ENCODE measurements around the gene ZAP70.

ZAP70 gene

DNA sequence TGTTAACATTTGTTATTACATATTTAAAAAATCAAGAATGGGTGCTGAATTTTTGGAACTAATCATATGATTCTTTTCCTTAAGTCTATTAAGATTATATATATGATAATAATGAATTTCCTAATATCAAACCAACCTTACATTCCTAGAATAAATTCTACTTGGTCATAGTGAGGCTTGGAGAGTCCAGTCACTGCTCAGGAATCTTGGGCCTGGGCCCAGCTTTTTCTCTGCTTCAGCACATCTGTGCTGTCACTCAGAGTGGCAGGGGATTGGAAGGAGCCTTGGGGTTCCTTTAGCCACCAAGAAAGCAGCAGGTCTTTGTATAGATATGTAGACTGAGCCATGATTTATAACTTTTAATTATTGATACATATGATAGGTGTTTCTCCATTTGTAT is 19.9 kb upstream of the ZAP70 start:
- Histone ChIP-seq H3K9ac (no peak overlapping the region), H3K27ac (no peak overlapping the region), H3K4me2 (no peak overlapping the region), H4K20me1 (no peaks in the 10 kb centered on the region), H3K27me3 (no peaks in the 10 kb centered on the region), H3K4me1 (peaks cover 12 to 19% (median 15%) of the 10 kb centered on the region in 10 experiments; a peak in 18 of 20 replicates), H3K36me3 (no peaks in the 10 kb centered on the region), H3K9me3 (replicated peaks in 1 of 11) (no peaks in the 10 kb centered on the region), H3K4me3 (no peak overlapping the region)
- no peak for TF ChIP-seq Cebpa-rat (IDR thresholded peaks at IDR 0.05)

DNA sequence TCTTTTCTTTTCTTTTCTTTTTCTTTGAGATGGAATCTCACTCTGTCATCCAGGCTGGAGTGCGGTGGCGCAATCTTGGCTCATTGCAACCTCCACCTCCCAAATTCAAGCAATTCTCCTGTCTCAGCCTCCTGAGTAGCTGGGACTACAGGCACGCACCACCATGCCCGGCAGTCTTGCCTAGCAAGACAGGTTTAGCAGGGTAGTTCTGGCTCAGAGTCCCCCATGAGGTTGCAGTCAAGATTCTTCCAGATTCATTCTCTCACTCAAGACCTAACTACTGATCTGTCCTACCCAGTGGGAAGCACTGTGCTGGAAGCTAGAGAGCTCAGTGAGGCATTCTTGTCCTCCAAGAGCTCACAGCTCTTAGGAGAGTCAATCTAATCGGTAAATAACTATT is 17.6 kb upstream of the ZAP70 start:
- no peak for TF ChIP-seq Cebpa-rat (IDR thresholded peaks at IDR 0.05)
- H3K9me3 ChIP-seq (replicated peaks in 1 of 11) = no peaks in the 10 kb centered on the region
- peaks cover 17 to 33% (median 28%) of the 10 kb centered on the region in 10 experiments for H3K4me1 ChIP-seq
- no peaks in the 10 kb centered on the region for H4K20me1 ChIP-seq
- H3K4me3 ChIP-seq = no peak overlapping the region
- H3K27ac ChIP-seq = no peak overlapping the region
- no peak overlapping the region for H3K4me2 ChIP-seq
- no peaks in the 10 kb centered on the region for H3K27me3 ChIP-seq
- H3K9ac ChIP-seq = no peak overlapping the region; a peak in 1 of 22 replicates
- H3K36me3 ChIP-seq = no peaks in the 10 kb centered on the region

DNA sequence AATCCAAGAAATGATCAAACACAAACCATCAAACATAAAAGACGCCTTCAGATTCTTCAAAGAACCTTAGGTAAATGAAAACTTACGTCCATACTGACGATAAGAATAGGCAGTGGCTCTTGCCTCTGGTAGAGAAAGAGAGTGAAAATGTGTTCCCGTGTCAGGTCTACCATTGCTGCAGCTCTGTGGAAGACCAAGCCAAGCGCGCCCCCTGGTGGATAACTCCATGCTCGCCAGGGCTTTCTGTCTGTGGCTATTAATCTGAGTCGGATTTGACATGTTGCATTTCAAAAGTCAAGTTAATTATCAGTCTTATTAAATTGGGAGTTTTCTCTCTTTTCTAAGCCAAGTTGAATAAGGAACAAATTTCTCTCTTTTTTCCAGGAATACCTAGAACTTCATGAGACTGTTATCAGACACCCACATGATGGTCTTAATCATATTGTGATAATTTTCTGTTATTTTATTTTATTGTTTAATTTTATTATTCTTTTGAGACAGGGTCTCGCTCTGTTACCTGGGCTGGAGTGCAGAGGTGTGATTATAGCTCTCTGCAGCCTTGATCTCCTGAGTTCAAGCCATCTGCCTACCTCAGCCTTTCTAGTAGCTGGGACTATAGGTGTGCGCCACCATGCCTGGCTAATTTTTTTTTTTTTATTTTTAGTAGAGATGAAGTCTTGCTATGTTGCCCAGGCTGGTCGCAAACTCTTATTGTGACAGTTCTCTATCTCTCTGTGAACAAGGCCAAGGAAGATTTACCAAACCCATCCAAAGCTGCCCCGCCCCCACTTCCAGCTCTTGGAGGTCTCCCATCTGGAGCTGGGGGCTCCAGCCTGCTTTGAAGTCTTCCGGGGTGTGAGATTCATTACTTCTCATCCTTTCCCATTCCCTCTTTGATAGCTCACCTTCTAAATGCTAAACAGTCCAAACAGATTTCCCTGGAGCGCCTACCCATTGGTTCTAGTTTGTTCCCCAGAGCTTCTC is 15.8 kb upstream of the ZAP70 start:
- Histone ChIP-seq H4K20me1 (no peaks in the 10 kb centered on the region), H3K9me3 (replicated peaks in 1 of 11) (no peaks in the 10 kb centered on the region), H3K36me3 (no peaks in the 10 kb centered on the region), H3K4me3 (peak overlapping the region in 1 of 10 experiments; percentile 21; a peak in 2 of 20 replicates), H3K27me3 (no peaks in the 10 kb centered on the region), H3K27ac (no peak overlapping the region), H3K9ac (peak overlapping the region in 2 of 11 experiments; percentile 15 to 16; a peak in 1 of 22 replicates), H3K4me1 (peaks cover 21 to 44% (median 38%) of the 10 kb centered on the region in 10 experiments), H3K4me2 (peak overlapping the region; percentile 5 to 73 (median 40); a peak in 20 of 22 replicates)
- no peak for TF ChIP-seq Cebpa-rat (IDR thresholded peaks at IDR 0.05)

DNA sequence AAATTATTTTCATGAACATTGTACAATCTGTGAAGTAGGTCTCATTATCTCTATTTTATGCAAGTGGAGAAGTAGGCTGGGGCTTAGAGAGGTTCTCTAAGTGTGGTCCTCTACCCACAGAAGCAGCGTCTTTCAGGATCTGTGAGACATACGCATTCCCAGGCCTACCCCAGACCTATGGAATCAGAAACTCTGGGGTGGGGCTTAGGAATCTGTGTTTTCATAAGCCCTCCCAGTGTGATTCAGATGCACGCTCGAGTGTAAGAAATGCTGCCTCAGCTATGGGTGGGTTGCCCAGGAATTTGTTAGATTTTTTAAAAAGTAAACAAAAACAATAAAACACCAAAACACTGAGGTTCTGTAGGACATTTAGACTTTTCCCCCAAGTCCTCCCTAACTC is 14.8 kb upstream of the ZAP70 start:
- Histone ChIP-seq H4K20me1 (no peaks in the 10 kb centered on the region), H3K4me2 (no peak overlapping the region), H3K4me1 (peaks cover 24 to 54% (median 48%) of the 10 kb centered on the region in 10 experiments), H3K27me3 (no peaks in the 10 kb centered on the region), H3K36me3 (no peaks in the 10 kb centered on the region), H3K9ac (peak overlapping the region in 1 of 11 experiments; percentile 15; a peak in 1 of 22 replicates), H3K4me3 (no peak overlapping the region), H3K27ac (no peak overlapping the region), H3K9me3 (replicated peaks in 1 of 11) (no peaks in the 10 kb centered on the region)
- TF ChIP-seq Cebpa-rat (IDR thresholded peaks at IDR 0.05) = no peak

DNA sequence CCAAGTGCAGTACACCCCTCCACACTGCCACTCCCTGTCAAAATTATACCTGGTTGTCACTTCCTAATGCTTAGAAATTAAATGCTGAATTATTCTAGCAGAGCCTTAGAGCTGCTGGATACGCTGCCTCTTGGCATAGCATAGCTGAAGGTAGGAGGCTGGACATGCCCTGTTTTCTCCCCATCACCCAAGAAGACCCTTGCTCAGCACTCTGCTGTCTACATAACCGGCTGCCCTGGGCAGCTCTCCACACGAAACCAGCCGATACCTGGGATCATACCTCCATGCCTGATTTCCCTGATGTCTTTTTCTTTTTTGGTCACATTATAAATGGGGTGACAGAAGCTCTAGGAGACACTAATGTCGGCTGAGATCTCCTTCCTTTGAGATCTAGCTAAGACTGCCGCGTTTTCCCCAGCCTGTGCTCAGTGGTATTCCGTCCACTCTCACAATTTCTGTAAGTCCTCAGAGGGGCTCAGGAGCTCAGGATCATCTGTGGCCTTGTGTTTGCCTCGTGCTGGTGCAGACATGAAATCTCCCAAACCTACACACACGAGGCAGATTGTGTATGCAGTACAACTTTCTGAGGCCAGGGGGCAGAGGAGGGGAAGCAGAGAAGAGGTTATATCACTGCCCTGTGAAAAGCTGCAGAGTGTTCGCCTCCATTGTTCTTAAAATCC is 13.5 kb upstream of the ZAP70 start:
- H3K9me3 ChIP-seq (replicated peaks in 1 of 11) = no peaks in the 10 kb centered on the region
- peak overlapping the region in 7 of 11 experiments; percentile 7 to 76 (median 17); a peak in 7 of 22 replicates for H3K27ac ChIP-seq
- TF ChIP-seq Cebpa-rat (IDR thresholded peaks at IDR 0.05) = no peak
- H3K4me2 ChIP-seq = peak overlapping the region in 10 of 11 experiments; percentile 36 to 94 (median 80); a peak in 18 of 22 replicates
- peak overlapping the region in 7 of 11 experiments; percentile 3 to 33 (median 20); a peak in 7 of 22 replicates for H3K9ac ChIP-seq
- no peak overlapping the region for H3K4me3 ChIP-seq
- no peaks in the 10 kb centered on the region for H3K27me3 ChIP-seq
- H3K4me1 ChIP-seq = peaks cover 38 to 67% (median 62%) of the 10 kb centered on the region in 10 experiments
- H3K36me3 ChIP-seq = no peaks in the 10 kb centered on the region
- H4K20me1 ChIP-seq = no peaks in the 10 kb centered on the region

DNA sequence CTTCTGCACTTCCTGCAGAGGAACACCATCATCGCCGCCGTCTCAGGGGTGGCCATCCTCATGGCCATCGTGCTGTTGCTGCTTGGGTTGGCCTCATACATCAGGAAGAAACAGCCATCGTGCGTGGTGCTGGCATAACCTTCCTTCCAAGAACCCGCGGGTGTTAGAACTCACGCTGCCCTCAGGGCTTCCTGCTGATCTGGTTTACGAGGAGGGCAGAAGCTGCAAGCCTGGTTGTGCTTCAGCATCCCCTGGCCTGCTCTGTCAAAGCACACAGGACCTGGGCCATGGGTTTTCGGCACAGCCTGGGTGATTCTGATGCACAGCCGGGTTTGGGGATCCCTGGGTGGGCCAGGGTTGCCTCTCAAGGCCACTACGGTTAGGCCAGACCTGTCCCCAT is 12.2 kb upstream of the ZAP70 start:
- Histone ChIP-seq H3K9me3 (replicated peaks in 1 of 11) (no peaks in the 10 kb centered on the region), H3K36me3 (no peaks in the 10 kb centered on the region), H3K27me3 (no peaks in the 10 kb centered on the region), H3K4me2 (peak overlapping the region; percentile 64 to 94 (median 79); a peak in 21 of 22 replicates), H3K4me3 (no peak overlapping the region), H3K4me1 (peaks cover 41 to 72% (median 68%) of the 10 kb centered on the region in 10 experiments), H4K20me1 (no peaks in the 10 kb centered on the region), H3K9ac (peak overlapping the region in 9 of 11 experiments; percentile 32 to 74 (median 64); a peak in 17 of 22 replicates), H3K27ac (peak overlapping the region in 9 of 11 experiments; percentile 28 to 83 (median 75); a peak in 18 of 22 replicates)
- no peak for TF ChIP-seq Cebpa-rat (IDR thresholded peaks at IDR 0.05)

DNA sequence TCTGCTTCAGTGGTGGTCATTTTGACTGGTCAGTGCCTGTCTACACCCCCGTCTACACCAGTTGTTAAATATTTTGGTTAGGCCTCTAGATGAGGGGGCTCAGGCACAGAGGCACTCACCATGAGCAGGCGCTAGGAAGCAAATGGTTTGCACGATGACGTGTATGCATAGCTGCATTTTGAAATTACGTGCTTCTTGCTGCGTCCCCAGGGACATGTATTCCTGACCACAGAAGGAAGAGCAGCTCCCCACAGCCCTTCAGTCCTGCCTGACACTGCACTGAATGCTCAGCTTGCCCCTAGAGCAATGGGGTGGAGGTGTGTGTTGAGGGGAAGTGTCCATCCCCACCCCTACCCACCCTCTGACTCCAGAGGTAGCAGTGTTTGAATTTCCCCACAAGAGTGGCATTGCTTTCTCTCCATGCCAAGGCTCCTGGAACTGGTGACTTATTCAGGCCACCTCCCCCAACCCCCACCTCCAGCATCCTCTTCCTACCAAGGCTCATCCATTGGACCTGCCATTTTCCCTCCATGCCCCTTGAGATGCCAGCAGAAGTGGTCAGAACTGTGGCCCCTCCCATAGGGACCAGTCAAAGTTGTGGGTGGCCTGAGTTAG is 11.4 kb upstream of the ZAP70 start:
- H3K36me3 ChIP-seq = no peaks in the 10 kb centered on the region
- 0 out of 20 replicates have a peak overlapping the region, but pooled peaks of 2 of the 10 experiments have one; percentile 16 to 37 for H3K4me3 ChIP-seq
- peak overlapping the region in 9 of 11 experiments; percentile 32 to 74 (median 64); a peak in 17 of 22 replicates for H3K9ac ChIP-seq
- H3K4me1 ChIP-seq = peaks cover 41 to 72% (median 69%) of the 10 kb centered on the region in 10 experiments
- no peaks in the 10 kb centered on the region for H4K20me1 ChIP-seq
- H3K27ac ChIP-seq = peak overlapping the region in 9 of 11 experiments; percentile 28 to 83 (median 75); a peak in 18 of 22 replicates
- TF ChIP-seq Cebpa-rat (IDR thresholded peaks at IDR 0.05) = peak in 5 of 11 experiments; percentile 27 to 70 (median 39); a peak in 4 of 22 replicates
- no peaks in the 10 kb centered on the region for H3K27me3 ChIP-seq
- H3K9me3 ChIP-seq (replicated peaks in 1 of 11) = no peaks in the 10 kb centered on the region
- peak overlapping the region; percentile 64 to 94 (median 79) for H3K4me2 ChIP-seq

DNA sequence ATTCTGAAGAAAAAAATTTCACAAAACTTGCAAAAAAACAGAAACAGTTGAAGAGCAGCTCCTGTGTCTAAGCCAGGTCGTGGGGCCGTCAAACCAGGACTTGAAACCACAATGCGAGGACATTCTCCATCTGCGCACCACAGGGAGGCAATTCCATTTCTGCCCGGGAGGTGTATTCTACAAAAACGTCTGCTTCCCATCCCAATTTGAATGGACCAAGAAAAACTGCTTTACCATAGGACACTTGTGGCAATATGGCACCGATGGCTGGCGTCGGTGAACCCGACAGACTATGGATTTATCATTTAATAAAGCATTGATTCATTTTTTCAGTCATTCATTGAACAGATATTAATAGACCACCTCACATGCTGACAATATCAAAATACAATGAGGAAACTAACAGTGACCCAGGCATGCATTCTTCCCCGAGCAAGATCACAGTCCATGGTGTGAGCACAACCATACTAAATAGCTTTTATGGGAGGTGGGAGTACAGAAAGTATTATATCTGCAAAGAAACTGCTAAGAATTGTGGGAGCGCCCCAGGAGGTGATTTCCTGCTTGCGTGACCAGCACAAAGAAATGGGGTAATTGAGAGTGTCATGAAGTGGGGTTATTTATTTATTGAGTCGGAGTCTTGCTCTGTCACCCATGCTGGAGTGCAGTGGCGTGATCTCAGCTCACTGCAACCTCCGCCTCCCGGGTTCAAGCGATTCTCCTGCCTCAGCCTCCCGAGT is 10.5 kb upstream of the ZAP70 start:
- Histone ChIP-seq H3K4me3 (no peak overlapping the region), H3K4me2 (peak overlapping the region; percentile 49 to 94 (median 79)), H3K27ac (peak overlapping the region in 8 of 11 experiments; percentile 40 to 77 (median 65); a peak in 15 of 22 replicates), H3K9me3 (replicated peaks in 1 of 11) (no peaks in the 10 kb centered on the region), H4K20me1 (no peaks in the 10 kb centered on the region), H3K4me1 (peaks cover 46 to 79% (median 76%) of the 10 kb centered on the region in 10 experiments), H3K36me3 (no peaks in the 10 kb centered on the region), H3K9ac (peak overlapping the region in 4 of 11 experiments; percentile 21 to 58 (median 25); a peak in 3 of 22 replicates), H3K27me3 (no peaks in the 10 kb centered on the region)
- TF ChIP-seq Cebpa-rat (IDR thresholded peaks at IDR 0.05) = no peak

Measured in BLaER1 treated with 17β-estradiol and CSF1 and Interleukin-3, amounts not matched to agents 10 nM and 100 nM (cell line).